GM13976 (cell line): ENCODE data around the gene BCL2L12.

Source experiments
- DNase-seq: peaks from one replicate; pipeline ENCODE4 v3.0.0; 2012; ENCODE audit warnings: low spot score
- CTCF ChIP-seq: IDR thresholded peaks from 2 replicates; pipeline ENCODE4 v1.5.1; 2012; ENCODE audit warnings: borderline replicate concordance, mild to moderate bottlenecking; ENCODE audit not compliant: insufficient read depth; ENCODE audit errors: extremely low read depth, missing control alignments, control extremely low read depth
- in situ Hi-C: fragments of 300-500 bp; cut with MboI; formaldehyde crosslinking; loops from one replicate; pipeline ENCODE4 v1.12.0; 2022; ENCODE audit warnings: low sequenced_read_pairs, mixed read lengths, inconsistent platforms; ENCODE audit not compliant: unreplicated experiment

BCL2L12 gene

GRCh38 chr19:49642492-49643035 is 23.2 kb upstream of the BCL2L12 start:
- no peak for DNase-seq
- in situ Hi-C loops = no loop called here
- no peak for TF ChIP-seq CTCF

- no peak for DNase-seq
- in situ Hi-C loops = no loop called here
- no peak for TF ChIP-seq CTCF
Observed at GRCh38 chr19:49643466-49643865, 22.3 kb upstream of the BCL2L12 start.

GRCh38 chr19:49645592-49645991 is 20.1 kb upstream of the BCL2L12 start:
- no peak for TF ChIP-seq CTCF
- in situ Hi-C loops = no loop called here
- DNase-seq = no peak

DNA sequence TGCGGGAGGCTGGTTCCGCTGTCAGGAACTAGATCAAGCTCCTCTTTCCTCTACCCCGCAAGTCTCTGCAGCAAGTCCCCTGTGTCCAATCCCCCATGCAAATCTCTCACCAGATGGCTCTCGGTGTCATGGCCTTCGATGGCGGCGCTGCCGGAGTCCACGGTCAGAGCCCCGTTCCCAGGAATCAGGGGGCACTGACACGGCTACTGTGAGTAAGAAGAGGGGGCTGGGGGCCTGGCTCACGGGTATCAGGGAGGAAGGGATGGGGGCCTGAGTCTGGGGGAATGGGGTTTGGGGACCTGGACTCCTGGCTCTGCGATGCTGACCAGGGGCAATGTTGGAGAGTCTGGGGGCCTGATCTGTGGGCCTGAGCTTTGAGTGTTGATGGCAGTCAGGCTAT is 19.7 kb upstream of the BCL2L12 start:
- DNase-seq = no peak
- in situ Hi-C loops = no loop called here
- no peak for TF ChIP-seq CTCF

DNA sequence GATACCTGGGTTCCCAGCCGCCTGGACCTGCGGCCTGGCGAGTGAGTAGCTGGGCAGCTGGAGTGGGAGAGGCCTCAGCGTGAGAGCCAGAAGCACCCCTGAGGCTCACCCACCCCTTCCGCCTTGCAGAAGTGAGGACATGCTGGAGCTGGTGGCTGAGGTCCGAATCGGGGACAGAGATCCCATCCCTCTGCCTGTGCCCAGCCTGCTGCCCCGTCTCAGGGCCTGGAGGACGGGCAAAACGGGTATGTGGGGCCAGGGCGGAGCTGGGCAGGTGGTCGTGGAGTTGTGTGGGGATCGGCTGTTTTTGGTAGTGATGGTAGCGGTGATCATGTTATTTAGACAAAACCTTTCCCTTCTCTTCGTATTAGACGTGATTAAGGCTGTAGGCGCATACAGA is 19.1 kb upstream of the BCL2L12 start:
- in situ Hi-C loops = no loop called here
- TF ChIP-seq CTCF = no peak

GRCh38 chr19:49651029-49651819 is 14.5 kb upstream of the BCL2L12 start:
- no peak for DNase-seq
- no peak for TF ChIP-seq CTCF
- in situ Hi-C loops = no loop called here

More for the DNA sequence above, 19.1 kb upstream of the BCL2L12 start:
- DNase-seq = no peak
